ENCODE measurements around the gene GPS1.

Gene GPS1

DNA sequence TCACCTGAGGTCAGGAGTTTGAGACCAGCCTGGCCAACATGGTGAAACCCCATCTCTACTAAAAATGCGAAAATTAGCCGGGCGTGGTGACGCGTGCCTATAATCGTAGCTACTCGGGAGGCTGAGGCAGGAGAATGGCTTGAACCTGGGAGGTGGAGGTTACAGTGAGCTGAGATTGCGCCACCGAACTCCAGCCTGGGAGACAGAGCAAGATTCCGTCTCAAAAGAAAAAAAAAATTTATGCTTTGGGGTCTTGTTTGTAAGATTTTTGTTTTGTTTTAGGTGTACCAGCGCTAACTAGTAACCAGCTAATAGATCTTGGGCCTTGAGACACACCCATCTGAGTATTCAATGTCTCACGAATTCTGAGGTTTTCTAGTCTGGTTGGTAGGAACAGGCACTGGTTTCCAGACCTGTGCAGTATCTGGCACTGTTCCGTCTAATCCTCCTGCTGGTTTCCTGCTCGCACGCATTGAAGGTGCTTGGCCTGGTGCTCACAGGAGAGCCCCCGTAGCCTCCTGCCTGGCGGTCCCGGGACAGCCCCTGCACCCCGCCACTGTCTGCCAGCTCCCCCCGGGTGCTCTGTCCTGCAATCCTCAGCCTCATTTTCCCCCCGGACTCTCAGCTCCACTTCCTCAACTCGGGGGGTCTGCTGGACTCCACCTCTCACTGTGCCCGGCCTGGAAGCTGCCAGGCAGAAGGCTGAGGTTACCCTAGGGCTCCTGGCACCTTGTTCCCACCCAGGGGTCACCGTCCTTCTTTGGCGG is 24.5 kb downstream of the GPS1 start:
- no peak for DNase-seq (ENCODE audit: low spot score)
- FAIRE-seq: no peak

DNA sequence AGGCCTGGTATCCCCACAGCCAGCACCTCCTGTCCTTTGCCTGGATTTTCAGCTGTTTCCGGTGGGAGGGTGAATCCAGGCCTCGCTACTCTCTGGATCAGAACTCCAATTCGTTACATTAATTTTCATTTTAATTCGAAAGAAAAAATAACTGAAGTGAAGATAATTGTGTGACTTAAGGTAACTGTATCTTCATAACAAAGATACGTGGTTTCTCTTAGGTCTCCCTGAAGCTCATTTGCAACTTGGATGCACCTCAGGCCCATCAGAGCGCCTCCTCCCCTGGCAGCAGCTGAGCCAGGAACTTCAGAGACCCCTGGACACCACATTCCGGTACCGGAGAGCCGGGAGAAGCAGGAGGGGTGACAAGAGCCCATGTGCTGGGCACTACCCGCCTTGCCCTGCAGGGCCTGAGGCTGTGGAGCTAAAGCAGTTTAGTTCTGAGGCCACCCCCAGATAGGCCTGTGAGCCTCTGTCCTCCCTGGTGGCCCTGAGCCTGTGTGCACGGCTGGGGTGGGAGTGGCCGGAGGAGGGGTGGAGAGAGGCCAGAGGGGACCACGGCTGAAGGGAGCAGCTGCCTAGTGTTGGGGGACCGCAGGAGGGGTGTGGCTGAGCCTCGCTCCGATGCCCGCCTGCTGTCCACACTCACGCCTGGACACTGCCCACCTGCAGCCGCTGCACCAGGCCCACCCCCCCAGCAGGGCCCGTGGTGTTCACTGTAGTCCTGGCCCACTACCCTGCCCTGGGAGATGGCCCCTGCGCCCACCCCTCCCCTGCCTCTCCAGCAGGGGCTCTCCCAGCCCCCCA is 25.3 kb downstream of the GPS1 start:
- FAIRE-seq (no peak), DNase-seq (ENCODE audit: low spot score) (no peak)

DNA sequence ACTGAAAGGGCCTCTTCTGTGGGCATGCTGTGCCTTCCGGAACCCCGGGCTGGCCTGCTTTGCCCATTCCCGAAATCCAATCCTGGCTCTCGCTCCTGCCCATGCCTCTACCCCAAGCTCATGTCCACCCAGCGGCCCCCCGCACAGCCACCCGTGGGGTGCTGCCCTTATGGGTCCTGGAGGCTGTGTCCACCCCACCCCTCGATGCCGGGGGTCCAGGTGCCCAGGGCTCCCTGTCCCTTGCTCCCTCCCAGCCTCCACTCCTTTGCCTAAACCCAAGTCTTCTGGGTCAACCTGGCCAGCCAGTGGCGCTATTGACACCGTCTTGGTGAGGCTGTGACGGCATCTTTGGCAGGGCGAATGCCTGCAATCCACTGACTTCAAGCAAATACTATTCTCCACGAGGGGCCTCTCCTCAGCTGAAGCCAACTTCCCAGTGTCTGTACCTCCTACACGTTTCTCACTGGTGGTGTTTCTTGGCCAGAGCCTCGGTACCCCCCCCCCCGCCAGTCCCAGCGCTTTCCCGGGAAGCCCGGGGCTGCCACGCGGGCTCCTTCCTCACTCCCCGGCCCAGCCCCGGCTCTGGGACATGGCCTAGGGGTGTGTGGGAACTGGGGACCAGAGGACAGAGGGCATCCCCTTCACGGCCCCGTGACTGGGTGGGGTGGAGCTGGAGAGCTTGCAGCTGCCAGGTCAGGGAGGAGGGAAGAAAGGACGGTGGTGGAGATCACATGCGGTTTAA is 26.1 kb downstream of the GPS1 start:
- no peak for DNase-seq (ENCODE audit: low spot score)
- FAIRE-seq: no peak

DNA sequence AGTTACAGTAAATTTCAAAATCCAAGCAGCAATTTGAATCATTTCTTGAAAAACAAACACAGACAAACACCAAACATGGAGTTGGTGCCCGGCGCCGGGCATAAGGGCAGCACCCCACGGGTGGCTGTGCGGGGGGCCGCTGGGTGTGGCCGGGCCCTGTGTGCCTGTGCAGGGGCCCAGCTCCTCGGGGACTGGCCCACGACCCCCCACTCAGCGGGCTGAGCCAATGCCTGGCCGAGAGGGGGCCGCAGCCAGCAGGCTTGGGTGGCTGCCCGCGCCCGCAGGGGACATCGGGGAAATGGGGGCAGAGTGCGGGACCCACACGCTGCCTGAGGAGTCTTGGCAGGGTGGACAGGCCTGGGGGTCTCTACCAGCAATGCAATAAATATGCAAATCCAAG is 26.7 kb downstream of the GPS1 start:
- no peak for DNase-seq (ENCODE audit: low spot score)
- no peak for FAIRE-seq

DNA sequence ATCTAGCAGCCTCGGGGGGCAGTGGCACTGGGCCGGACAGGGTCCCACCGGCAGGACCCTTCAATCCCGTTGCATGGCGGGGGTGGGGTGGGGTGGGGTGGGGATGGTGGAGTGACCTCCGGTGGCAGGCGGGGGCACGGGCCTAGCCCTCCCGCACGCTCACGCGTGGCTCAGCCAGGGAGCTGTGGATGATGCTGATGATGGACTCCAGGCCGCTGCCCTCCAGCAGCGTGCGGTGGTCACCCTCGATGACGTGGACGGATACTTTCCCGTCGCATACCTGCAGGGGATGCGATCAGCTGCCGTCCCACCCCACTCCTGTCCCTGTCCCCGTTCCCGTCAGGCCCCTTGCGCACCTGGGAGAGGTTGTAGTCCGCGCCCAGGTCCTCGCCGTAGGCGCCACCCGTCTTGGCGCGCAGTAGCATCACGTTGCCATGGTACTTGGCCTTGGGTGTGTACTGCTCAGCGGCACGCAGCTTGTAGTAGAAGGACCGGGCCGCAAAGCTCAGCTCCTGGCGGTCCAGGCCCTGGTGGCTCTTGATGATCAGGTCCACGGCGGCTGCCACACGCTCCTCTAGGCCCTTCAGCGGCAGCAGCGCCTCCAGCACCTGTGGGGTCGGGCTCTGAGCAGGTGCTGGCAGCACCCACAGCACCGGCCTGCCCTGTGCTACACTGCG is 27.4 kb downstream of the GPS1 start:
- FAIRE-seq: no peak
- no peak for DNase-seq (ENCODE audit: low spot score)

DNA sequence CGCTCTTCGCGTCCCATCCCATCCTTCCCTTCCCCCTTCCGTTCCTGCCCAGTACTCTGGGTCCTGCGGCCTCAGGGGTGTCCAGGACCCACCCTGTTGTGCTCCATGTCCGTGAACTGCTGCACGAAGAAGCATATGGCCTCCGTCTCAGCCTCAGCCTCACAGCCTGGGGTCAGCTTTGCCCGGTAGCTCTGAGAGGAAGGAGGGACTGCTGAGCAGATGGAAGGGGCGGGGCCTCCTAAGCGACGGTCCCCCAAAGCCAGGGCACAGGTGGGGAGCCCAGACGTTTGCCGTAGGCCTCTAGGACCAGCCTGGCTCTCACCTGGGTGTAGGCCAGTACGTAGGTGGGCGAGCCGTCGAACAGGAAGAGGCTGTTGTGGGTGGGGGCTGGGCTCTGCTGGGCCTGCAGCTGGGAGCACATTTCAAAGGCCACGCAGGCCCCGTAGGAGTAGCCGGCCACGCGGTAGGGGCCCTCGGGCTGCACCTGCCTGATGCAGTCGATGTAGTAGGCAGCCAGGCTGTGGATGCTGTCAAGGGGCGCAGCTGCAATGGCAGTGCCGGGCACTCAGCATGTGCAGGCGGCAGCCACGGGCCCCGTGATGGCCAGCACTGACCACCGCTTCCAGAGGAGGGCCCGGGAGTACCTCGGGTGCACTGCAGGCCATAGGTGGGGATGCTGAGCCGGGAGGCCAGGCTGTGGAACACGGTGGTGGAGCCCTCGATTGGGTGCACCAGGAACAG is 28.5 kb downstream of the GPS1 start:
- no peak for FAIRE-seq
- no peak for DNase-seq (ENCODE audit: low spot score)

DNA sequence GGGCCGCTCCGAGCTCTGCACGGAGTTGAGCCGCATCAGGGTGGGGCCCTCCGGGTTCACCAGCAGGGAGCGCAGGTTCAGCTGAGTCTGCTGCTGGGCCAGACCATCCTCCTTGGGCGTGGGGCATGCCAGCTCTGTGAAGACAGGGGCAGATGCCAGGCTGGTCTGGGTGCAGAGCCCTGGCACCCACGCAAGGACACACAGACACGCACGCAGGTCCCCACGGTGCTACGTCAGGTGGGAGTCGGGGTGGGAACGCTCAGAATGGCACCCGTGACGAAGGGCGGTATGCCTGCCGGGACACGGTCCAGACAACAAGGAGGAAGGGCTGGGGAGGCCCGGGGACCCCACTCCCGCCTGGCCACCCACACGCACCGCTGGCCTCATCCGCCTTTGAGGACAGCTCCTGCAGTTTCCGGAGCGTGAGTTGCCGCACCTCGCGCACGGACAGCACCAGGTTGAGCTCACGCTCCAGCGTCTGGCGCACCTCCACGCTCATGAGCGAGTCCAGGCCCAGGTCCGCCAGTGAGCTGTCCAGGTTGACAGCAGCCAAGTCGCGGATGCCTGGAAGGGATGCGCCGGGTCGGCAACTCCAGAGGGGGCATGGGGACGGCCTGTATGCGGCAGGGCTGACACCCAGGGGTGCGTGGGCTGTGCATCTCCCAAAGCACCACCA is 29.2 kb downstream of the GPS1 start:
- FAIRE-seq (no peak), DNase-seq (ENCODE audit: low spot score) (no peak)

DNA sequence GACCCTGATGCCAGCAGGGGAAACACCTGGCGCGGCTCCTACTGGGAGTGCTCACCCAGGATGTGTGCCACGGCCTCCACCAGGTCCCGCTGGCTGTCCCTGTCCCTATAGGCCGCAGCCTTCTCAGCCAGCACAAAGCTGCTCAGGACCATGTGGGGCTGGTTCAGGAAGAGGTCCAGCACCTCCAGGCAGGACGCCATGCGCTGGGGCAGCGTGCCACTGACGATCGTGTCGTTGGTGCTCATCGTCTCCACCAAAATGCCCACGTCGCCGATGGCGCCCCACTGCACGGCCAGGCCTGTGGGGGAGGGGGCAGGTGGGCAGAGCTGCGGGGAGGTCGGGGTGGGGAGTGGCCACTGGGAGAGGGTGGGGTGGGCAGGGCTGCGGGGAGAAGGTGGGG is 29.8 kb downstream of the GPS1 start:
- no peak for FAIRE-seq
- DNase-seq (ENCODE audit: low spot score): no peak

DNA sequence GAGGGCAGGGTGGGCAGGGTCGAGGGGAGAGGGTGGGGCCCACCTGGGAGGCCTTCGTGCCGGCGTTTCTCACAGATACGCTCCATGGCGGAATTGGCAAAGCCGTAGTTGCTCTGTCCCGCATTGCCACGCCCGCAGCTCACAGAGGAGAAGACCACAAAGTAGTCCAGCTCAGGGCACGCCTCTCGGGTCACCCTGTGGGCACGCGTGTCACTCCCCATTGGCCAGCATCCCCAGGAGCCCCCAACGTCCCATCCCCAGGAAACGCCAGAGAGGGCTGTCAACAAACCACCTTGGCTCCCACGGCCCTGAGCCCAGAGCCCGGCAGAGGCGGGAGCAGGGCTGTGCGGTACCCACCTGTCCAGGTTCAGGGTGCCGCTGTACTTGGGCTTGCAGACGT is 30.3 kb downstream of the GPS1 start:
- DNase-seq (ENCODE audit: low spot score): no peak
- FAIRE-seq: no peak

DNA sequence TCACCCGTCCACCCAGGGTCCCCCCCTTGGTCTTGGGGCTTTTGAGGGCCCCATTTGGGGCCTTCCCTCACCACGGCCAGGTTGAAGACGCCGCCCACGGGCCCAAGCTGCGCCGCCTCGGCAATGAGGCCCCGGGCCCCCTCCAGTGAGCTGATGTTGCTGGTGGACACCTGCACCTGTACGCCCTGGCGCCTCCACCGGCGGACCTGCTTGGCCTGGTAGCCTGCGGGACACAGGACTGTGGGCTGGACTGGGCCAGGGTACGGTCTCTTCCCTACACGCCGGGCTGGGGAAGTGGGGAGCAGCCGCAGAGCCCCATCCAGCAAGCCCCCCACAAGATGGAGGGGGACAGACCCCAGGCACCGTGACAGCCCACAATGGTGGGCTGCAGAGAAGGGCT is 30.8 kb downstream of the GPS1 start:
- FAIRE-seq: no peak
- no peak for DNase-seq (ENCODE audit: low spot score)

DNA sequence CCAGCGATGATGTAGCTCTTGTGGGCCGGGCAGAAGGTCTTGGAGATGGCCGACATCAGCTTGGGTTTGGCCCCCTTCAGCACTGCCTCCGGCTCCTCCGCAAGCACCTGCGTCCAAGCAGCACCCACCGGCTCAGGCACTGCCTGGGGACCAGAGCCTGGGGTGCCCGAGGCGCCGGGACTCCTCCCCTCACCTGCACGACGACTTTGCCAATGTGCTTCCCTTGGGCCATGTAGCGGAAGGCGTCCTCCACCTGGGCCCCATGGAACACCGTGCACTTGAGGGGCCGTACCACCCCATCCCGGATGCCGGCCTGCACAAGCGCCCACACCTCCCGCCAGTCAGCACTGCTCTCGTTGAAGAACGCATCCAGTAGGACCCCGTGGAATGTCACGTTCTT is 31.3 kb downstream of the GPS1 start:
- FAIRE-seq (no peak), DNase-seq (ENCODE audit: low spot score) (no peak)

DNA sequence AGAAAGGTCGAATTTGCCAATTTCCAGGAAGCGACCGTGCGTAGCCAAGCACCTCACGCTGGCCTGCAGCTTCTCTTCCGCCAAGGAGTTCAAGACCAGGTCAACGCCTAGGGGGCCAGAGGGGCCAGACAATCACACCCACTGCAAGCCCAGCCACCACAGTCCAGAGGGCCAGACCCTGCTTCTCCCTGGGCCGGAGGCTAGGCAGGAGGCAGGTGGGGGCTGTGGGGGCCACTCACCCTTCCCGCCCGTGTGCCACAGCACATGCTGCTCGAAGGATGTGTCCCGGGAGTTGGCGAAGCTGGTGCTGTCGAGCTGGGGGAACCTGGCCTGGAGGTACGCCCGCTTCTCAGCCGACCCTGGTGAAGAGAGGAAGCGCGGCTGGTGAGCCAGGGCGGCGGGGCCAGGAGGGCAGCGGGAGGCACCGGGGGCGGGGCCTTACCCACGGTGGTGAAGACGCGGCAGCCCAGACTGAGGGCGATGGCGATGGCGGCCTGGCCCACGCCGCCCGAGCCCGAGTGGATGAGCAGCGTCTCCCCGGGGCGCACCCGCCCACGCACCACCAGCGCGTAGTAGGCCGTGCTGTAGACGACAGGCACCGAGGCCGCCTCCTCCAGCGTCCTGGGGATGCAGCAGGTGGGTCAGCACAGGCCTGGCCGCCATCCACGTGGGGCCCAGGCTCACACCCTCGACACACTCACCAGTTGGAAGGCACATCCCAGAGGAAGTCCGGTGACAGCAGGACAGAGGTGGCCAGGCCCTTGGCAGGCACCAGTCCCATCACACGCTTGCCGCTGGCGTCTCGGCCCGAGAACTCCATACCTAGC is 32.0 kb downstream of the GPS1 start:
- FAIRE-seq: no peak
- DNase-seq (ENCODE audit: low spot score): no peak

DNA sequence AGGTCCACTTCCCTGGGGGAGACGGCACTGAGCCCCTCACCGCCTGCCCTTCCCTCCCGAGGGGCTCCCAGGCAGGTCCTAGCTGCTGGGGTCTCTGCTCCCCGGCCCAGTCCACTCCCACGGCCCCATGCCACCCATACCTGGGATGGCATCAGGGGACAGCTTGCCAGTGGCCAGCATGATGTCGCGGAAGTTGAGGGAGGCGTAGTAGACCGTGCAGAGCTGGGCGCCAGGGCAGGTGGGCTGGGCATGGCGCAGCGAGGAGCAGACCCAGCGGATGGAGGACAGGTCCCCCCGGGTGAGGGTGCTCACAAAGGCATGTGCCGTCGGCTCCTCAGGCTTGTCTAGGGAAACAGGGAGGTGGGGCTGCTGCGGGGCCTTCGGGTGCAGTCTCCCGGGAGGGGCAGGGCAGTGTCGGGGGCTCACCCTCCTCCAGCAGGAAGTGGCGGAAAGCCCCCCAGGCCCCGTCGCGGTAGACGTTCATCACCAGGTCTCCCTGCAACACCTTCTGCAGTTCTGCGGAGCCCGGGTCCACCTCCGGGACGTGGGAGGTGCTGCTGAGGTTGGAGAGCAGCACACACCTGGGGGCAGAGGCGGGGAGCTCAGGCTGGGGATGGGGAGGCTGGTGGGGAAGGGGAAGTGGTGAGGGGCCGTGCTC is 32.8 kb downstream of the GPS1 start:
- no peak for FAIRE-seq

DNA sequence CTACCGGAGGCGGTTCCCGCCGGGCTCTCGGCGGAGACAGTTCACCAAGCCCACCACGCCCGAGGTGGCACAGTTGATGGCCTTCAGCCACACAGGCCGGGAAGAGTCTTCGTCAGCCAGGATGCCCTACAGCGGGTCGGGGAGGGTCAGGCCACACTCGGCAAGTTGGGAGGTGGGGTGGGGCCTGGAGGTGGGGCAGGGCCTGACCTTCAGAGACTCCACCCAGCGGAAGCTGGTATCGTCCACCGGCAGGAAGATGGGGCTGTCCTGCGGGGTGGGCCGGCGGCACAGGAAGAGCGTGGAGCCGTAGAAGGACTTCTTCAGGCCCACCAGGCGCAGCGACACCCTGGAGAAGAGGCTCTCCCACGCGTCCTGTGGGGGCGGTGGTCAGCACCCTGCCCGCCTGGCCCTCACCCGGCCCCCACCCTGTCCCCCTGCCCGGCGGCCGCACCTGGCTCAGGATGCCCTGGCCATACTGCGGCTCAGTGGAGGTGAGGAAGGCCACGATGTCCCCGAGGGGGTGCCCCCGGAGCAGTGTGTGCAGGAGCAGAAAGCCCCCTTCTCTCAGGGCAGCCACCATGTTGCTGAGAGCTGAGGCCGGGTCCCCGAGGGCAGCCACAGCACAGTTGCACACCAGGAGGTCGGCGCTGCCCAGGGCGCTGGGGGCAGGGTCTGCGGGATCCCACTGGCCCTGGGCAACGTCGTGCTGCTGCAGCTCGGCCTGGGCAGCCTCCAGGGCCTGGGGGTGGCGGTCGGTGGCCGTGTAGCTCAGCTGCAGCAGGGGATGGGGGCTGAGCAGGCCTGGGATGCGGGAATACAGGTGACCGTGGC is 33.5 kb downstream of the GPS1 start:
- no peak for DNase-seq (ENCODE audit: low spot score)
- no peak for FAIRE-seq

More for the DNA sequence above, 32.8 kb downstream of the GPS1 start:
- DNase-seq (ENCODE audit: low spot score): no peak

DNA sequence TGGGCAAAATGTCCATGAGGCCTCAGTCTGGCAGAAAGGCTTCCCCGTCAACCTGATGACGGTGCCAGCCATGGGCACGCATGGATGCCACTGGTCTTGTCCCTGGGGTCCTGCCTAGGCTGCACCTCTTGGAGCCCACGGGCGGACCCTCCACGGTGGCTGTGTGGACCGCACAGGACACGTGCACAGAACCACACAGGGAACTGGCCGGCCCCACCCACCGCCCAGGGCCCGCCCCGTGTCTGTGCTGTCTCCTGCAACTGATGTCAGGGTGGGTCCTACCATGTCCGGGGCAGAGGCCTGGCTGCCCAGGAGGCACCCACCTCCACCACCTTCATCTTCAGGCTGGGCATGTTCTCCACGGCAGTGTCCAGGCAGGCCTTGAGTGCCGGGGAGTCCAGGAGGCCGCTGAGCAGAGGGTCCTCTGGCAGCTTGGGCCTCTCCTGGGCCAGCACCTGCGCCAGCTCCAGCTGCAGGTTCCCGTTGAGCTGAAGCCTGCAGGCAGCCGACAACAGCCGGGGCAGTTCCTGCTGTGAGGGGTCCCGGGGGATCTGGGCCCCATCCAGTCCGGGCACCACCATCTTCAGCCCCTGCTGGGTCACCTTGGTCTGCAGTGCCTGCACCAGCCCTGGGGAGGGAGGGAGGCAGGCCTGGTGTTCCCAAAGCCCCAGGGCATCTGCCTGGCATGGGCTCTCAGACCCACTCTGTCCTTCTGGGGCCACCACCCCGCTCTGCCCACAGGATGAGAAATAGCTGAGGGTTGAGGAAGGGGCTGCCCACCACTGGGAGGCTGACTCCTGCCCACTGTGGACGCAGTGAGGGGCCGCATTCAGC is 34.5 kb downstream of the GPS1 start:
- DNase-seq (ENCODE audit: low spot score): no peak
- no peak for FAIRE-seq

DNA sequence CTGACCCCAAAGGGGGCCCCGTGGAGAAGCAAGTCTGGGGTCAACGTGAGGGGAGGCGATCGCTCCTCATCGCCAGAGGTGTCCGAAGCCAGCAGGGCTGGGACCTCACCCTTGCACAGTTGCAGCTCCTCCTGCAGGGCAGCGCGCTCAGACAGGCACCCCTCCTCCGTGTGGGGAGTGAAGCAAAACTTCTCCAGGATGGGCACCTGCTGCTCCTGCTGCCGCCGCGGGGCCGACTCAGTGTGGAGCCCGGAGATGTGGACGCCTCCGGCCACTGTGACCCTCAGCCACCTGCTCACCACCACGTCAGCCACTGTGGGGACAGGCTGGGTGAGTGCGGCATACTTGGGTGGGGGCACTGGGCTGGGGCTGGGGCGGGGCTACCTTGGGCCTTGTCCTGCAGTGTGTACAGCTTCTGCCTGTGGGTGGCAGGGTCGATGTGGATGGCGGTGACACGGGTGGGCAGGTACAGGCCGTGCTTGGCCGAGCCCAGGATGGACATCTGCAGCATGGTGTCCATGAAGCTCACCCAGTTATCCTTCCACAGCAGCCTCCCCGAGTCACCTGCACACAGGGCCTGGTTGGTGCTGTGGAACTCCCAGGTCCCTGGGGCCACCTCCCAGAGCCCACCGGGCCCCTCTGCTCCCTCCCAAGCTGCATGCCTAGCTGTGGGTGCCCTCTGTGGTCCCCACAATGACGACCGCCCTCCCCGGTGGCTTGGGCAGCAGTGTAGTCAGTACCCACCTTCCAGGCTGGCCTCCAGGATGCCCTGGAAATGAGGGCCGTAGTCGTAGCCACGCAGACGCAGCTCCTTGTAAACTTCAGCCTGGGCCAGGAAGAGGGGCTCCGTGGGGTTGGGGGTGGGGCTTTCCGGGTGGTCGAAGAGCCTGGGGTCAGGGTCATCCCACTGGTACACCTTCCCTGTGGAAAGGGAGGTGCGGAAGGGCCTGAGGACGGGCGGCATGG is 35.5 kb downstream of the GPS1 start:
- DNase-seq (ENCODE audit: low spot score) (no peak), FAIRE-seq (no peak)

Measured in urothelium cell line (cell line).